GM19099 (cell line): ENCODE measurements around the gene TSPAN4.

Experiments used
- POLR2A ChIP-seq: IDR thresholded peaks from 3 replicates; pipeline ENCODE4 v1.6.1; 2011; ENCODE audit warnings: low read depth; ENCODE audit not compliant: insufficient read length; ENCODE audit errors: extremely low read depth

Gene TSPAN4

DNA sequence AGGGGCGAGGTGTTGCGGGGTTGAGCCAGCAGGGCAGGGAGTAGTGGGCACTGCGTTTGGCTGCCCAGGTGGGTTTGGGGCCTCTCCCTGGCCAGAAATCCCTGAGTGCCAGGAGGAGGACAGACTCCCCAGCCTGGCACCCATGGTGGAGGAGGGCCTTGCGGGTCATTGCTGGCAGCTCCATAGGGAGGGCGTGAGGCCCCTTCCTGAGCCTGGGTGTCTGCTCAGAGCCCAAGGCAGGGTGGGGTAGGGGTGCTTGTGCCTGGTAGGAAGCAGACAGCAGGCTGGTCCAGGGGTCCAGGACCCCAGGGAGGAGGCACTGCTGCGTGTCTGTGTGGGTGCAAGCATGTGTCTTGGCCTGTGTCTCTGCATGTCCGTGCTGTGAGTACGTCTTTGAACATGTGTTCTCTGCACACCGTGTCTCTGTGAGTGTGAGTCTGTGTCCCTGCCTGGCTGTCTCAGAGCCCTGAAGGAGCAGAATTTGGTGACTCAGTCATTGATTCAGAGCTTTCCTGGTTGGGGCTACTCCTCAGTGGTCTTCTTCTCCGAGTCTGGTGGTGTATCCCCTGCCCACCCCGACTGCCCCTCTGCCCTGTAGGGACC is 3.9 kb downstream of the TSPAN4 start:
- no peak for TF ChIP-seq POLR2A

DNA sequence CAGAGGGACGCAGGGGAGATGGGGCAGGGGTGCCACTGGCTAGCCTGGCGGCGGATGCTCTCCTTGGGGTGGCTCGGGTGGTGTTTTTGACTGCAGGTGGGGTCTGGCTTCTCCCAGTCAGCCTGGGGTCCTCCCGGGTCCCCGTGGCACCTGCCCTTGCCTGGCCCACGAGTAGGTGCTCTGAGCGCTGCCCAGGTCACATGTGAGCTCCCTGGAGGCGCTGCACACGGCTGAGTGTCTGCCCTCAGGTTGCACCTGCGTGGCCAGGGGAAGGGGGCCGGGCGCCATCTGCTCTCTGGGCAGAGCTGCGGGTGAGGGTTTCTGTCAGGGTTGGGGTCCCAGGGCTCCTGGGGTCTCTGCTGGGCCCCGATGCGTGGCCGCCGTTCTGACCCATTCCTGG is 5.2 kb downstream of the TSPAN4 start:
- no peak for TF ChIP-seq POLR2A

DNA sequence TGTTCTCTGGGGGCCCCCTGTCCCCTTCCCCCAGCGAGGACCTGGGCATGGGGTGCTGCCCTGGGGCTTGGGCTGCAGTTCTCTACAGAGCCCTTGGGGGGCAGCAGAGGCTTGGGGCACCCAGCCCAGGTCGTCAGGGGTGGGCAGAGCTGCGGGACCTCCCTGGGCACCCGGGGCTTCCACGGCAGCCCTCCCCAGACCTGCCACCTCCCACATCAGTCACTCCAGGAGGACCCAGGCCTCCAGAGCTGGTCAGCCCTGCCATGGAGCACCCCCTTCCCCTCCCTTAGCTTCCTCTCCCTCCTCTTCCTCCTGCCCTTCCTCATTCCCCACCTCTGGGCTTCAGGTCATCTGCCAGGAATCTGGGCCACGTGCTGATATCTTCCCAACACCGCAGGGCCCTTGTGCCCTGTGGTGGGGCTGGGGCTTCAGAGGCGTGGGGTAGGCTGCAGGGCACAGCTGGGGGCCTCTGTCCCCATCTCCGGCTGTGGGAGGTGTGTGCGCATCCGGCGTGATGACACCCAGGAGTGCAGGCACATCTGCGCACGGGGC is 5.8 kb downstream of the TSPAN4 start:
- TF ChIP-seq POLR2A = no peak

DNA sequence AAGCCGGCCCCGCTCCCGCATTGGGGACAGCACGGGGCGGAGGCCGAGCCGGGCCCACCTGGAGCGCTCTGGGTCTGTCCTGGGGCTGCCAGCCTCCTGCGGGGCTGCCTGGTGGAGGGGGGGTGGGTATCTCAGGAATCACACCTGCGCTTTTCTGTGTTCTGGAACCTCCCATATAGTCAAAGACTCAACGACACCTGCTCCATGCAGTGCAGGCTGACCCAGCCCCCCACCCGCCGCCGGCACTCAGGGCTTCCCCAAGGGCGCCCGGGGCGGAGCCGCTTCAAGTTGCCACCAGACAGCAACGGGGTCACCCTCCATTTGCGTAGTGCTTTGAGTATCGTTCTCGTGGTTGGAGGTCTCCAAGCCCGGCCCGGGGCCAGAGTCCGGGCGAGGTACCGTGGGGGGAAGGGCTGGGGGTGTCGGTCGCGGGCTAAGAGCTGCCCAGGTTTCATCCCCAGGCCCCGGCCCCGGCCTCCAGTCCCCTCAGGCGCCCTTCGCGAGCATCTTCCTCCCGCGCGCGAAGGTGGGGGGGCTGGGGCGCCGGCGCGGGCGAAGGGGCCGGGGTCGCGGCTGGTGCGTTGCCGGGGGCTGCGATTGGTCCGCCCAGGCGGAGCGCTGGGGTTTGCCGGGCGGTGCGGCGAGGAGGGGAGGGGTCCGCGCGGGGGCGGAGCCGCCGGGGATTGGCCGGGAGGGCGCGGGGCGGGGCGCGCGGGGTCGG is 6.6 kb downstream of the TSPAN4 start:
- no peak for TF ChIP-seq POLR2A

DNA sequence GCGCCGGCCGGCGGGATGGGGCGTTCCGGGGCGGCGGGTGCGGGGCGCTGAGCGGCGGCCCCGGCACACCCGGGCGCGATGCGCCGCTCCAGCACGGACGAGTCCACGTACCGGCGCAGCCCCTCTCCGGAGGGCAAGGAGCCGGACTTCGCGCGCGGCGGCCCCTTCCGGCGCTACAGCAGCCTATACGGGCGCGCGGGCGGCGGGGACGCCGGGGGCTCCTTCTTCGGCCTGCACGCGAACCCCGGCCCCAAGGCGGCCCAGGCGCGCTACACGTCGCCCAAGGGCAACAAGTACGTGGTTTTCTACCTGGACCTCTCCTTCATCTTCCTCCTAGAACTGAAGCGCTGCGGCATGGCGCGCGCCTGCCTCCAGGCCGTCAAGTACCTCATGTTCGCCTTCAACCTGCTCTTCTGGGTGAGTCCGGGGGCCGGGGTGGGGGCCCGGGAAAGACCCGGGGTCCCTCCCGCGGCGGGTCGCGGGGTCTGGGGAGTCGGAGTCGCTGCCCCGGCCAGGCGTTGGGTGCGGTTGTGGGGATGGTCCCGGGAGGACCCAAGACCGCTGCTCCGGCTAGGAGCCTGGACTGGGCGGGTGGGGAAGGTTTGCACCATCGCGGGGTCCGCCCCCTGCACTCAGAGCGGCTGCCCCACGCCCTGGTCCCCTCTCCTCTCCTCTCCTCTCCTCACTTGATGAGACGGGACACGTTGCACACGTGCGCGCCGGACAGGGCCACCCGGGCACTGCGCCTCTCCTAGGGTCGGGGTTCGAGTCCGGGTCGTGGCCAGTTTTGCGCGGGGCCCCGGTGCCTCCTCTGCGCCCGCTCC is 7.5 kb downstream of the TSPAN4 start:
- no peak for TF ChIP-seq POLR2A

DNA sequence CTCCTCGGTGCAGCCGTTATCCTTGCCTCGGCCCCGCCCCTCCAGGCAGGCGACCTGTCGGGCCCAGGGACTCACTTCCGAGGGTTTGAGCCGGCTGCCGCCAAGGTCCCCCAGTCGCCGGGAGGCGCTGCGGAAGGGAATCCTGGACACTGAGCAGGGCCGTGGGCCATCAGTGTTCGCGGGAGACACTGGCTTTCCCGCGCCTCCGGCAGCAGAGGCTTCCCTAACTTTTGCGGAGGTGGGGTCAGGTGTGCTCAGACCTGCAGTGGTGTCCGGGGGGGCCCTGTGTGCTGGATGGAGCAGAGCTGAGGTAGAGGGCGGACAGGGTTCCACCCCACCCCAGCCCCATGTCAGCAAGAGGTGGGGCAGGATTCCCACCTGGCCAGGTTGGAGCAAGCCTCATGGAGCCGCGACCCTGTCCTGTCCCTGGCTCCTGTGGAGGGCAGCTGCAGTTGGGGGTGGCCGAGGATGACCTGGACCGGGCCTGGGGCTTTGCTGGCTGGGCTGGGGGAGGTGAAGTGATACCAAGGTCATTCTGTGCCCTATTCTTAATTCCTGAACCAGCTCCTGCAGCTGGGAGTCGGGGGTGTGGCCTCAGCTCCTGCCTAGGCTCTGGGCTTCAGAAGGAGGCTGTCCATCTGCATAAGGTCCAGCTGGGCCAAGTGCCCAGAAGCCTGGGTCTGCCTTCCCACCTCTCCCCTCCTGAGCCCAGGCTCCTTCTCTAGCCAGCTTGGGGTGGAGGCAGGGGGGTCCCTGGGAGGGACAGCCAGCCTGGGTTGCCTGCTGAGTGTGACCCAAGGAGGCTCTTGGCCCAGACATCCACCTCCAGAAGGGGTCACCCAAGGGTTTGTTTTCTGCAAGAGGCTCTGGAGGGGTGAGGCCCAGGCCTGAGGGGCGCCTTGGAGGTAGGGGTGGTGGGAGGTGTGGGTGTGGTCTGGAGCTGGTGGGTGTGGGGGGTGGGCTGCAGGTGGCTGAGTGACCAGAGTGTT is 8.4 kb downstream of the TSPAN4 start:
- TF ChIP-seq POLR2A = no peak

DNA sequence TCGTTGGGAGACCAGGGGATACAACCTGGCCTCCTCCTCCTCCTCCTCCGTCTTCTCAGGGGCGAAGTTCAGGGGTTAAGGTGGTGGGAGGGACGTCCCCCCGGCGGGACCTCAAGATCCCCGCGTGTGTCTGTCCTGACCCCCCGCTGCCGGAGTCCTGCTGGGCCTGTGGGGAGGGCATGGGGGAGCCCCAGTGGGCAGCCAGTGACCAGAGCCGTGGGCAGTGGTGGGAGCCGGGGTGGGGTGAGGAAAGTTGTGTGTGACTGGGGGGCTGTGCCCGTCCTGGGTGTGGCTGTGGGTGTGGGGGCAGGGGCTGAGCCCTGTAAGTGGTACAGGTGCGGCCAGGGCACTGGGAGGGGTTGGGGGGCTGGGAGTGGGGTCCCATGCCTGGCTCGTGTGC is 10.1 kb downstream of the TSPAN4 start:
- TF ChIP-seq POLR2A = no peak

DNA sequence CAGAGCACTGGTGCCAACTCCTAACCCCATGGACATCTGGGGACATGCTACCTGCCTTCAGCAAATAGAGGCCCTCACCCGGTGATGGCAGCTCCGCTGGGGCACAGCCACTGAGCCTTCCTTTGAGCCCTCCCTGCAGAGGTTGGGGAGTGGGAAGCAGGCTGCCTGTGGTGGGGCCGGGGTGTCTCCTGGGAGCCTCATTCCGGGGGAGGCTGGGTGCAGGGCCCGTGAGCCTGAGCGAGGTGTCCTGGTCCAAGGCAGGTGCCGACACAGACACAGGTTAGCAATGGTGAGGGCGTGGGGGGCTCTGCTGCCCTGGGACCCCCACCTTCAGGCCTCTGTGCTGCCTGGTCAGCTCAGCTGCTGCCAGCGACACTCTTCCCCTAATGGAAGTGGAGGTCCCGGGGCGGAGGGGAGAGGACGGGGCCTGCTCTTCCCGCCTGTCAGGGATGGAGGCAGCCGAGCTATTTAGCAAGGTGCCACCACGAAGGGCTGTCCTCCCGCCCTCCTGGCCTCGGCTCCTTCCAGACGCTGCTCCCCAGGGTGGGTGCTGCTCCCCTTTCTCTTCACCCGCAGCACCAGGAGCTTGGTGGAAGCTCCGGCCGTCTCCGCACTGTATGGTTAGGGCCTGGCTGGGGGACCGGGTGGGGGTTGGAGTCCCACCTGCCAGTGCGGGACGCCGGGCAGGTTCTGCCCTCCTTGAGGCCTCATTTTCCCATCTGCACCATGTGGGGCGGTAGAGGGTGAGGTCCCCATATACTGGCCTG is 11.2 kb downstream of the TSPAN4 start:
- no peak for TF ChIP-seq POLR2A

DNA sequence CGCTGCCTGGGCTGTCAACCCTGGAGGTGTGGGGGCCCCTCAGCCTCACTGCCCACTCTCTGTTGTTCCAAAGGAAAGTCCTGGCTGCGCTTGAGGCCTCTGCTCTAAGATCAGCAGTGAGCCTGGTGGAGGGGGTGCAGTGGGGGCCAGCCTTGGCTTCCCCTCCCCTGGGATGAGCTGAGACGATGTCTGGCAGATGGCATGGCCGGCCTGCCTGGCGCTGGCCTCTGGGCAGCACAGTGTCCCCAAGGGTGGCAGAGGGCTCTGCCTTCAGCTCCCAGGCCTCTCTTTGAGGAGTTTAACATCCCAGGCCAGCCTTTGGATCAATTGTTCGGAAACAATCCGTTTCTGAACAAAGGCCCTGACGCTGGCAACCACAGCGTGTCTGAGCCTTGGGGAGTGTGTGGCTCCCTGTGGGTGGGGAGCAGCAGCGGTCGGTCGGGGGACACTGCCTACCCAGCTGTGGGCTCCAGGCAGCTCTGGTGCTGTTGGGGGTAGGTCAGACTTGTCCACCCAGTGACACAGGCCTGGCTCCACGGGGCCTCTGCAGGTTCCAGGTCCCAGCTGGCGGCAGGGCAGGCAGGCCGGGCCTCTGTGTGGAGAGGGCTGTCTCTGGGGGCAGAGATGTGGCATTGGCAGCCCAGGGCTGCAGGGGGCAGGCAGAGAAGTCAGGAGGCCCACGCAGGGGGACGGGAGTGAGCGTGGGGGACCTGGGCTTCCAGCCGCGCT is 12.1 kb downstream of the TSPAN4 start:
- no peak for TF ChIP-seq POLR2A

DNA sequence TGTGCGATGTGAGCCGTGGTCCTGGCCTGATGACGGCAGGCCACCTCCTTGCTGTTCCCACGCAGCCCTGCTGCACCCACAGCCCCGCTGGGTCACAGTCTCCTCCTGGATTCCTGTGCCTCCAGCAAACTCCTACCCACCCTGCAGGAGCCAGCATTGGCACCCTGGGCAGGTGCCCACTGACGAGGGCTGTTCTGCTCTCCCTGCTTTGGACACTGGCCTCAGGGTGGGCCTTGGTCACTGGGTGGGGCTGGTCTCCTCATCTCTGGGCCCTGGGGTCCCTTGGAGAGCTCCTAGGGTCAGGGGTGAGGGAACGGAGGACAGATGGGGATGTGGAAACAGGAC is 12.7 kb downstream of the TSPAN4 start:
- TF ChIP-seq POLR2A = no peak

DNA sequence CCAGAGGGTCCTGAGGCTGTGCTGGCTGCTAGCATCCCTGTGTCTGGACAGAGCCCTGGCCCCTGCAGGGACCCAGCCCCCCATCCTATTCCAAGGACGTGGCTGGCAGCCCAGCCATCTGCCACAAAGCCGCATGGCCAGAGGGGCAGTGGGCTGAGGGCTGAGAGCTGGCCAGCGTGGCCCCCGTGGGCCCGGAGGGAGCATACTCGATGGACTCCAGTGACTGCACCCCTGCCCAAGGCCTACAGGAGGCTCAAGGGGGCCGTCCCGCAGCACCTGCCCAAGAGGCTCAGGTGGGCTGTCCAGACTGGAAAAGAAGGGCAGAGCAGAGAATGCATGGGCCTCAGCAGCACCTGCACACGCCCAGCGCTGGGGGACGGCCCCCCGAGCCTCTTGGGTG is 13.1 kb downstream of the TSPAN4 start:
- no peak for TF ChIP-seq POLR2A

DNA sequence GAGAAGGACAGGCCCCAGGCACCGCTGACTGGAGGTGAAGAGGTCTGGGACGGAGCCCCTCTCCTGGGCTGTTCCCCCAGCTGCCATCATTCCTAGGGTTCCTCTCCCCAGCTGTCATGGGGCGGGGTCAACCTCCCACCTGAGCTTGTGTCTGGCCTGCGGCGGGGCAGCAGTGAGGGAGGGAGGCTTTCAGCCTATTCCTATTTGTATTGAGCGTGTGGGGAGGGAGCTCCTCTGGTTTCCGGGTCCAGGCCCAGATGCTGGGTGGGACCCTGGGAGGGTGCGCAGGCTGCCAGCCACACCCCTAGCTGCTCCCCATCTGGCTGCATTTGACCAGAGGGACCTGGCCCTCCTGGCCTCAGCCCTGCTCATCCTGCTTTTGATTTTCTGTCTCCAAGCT is 13.7 kb downstream of the TSPAN4 start:
- TF ChIP-seq POLR2A = no peak

DNA sequence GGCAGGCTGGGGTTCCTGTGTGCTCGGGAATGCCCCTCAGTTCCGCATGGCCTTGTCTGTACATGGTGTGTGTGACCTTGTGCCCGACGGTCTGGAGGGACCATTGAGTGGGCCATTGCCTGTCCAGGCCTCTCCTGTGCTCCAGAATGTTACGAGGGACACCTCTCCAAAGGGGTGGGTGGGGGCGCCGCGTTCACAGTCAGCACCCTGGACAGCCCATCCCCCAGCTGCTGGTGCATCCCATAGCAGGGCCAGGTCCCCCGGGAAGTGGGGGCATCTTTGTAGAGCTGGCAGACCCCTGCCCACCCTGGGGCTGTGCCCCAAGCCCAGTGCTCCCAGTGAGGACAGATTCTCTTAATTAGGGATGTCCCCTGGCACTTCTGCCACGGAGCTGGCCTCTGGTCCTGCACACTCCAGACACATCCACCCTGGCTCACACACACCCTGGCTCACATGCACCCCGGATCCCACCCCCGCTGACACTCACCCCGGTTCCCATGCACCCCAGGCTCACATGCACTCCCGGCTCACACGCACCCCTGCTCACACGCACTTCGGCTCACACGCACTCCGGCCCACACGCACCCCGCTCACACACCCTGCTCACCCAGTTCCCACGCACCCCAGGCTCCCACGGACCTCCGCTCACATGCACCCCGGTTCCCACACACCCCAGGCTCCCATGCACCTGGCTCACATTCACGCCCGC is 15.6 kb downstream of the TSPAN4 start:
- TF ChIP-seq POLR2A = no peak
